Measurements from ENCODE around the gene XYLT1.

XYLT1 gene

DNA sequence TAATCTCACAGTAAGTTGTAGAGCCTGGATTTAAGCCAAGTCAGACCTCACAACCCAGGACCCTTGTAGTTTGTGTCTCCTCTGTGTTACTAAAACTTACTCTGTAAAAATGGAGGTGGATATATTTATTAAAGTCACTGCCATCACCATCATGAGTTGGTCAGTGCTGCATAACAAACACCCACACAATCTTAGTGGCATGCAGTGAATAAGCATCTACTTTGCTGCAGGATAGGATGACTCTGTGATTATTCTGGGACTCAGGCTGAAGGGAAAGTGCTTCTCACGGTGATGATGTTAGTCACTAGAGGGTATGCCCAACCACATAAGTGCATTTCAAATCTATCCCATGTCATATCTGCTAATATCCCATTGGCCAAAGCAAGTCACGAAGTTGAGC is 398.7 kb downstream of the XYLT1 start (continued):
- TF ChIP-seq CREB5 (CRISPR knock-in tag; IDR thresholded peaks at IDR 0.05; ENCODE audit: low read depth) (no peak), ARNTL (CRISPR knock-in tag; IDR thresholded peaks at IDR 0.05; ENCODE audit: borderline replicate concordance, low read depth) (no peak), ZNF70 (CRISPR knock-in tag; IDR thresholded peaks at IDR 0.05) (no peak)

DNA sequence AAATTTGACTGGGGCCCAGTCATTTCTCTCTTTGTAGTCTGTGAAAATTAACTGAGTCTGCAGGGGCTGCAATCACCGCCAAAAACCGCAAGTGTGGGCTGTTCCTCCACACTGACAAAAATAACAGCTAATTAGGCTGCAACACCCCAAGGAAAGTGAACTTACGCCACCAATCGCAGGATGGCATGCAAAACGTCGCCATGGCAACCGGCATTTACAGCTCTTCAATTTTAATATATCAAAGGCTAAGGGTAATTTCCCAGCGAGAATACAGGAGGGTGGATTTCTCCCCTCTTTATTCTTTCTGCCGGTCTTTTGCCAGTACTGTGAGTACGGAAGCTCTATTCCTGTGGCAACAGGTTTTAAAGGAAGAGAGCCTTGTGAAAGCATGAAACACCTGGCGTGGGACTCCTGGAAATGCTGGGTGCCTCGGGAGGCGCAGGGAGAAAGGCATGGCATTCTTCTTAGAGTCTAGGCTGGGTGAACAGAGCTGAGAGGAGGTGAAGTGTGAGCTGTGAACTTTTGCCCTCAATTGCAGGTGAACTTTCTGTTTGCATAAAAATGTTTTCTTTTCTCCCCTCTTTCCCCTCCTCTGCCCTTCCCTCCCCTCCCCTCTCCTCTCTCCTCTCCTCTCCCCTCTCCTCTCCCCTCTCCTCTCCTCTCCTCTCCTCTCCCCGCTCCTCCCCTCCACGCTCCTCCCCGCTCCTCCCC is 399.7 kb downstream of the XYLT1 start:
- ATAC-seq: no peak
- TF ChIP-seq ARNTL (CRISPR knock-in tag; IDR thresholded peaks at IDR 0.05; ENCODE audit: borderline replicate concordance, low read depth) (no peak), PPARA (CRISPR knock-in tag; IDR thresholded peaks at IDR 0.05; ENCODE audit: borderline replicate concordance) (no peak), SNAI2 (CRISPR knock-in tag; IDR thresholded peaks at IDR 0.05) (no peak), ZNF565 (CRISPR knock-in tag; conservative IDR thresholded peaks at IDR 0.05; ENCODE audit: low read depth) (no peak), ZFP3 (CRISPR knock-in tag; IDR thresholded peaks at IDR 0.05) (no peak), ISL1 (CRISPR knock-in tag; IDR thresholded peaks at IDR 0.05) (no peak), BACH2 (CRISPR knock-in tag; IDR thresholded peaks at IDR 0.05; ENCODE audit: borderline replicate concordance) (no peak), ESRRG (CRISPR knock-in tag; IDR thresholded peaks at IDR 0.05) (no peak), ZFP30 (CRISPR knock-in tag; IDR thresholded peaks at IDR 0.05) (no peak), PATZ1 (CRISPR knock-in tag; IDR thresholded peaks at IDR 0.05; ENCODE audit: borderline replicate concordance) (no peak), RARB (CRISPR knock-in tag; IDR thresholded peaks at IDR 0.05) (no peak)
- TF ChIP-seq, protein P1, sequence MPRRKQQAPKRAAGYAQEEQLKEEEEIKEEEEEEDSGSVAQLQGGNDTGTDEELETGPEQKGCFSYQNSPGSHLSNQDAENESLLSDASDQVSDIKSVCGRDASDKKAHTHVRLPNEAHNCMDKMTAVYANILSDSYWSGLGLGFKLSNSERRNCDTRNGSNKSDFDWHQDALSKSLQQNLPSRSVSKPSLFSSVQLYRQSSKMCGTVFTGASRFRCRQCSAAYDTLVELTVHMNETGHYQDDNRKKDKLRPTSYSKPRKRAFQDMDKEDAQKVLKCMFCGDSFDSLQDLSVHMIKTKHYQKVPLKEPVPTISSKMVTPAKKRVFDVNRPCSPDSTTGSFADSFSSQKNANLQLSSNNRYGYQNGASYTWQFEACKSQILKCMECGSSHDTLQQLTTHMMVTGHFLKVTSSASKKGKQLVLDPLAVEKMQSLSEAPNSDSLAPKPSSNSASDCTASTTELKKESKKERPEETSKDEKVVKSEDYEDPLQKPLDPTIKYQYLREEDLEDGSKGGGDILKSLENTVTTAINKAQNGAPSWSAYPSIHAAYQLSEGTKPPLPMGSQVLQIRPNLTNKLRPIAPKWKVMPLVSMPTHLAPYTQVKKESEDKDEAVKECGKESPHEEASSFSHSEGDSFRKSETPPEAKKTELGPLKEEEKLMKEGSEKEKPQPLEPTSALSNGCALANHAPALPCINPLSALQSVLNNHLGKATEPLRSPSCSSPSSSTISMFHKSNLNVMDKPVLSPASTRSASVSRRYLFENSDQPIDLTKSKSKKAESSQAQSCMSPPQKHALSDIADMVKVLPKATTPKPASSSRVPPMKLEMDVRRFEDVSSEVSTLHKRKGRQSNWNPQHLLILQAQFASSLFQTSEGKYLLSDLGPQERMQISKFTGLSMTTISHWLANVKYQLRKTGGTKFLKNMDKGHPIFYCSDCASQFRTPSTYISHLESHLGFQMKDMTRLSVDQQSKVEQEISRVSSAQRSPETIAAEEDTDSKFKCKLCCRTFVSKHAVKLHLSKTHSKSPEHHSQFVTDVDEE (CRISPR knock-in tag; IDR thresholded peaks at IDR 0.05): no peak

DNA sequence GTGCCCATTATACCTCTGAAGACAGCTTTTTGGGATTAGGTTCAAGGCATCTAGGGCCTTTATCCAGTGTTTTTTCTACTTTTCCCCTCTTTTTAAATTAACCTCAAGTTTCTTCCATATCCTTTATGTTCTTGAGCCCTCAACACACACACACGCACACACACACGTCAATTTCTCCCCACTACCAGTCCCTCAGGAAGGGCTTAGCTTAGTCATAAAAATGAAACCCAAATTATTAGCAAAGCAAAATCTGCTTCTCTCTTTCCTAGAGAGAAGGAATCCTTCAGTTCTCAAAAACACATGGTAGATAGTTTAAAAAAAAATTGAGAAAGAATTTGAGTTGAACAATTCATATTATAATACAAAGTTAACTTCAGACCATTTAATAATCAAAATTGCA is 401.1 kb downstream of the XYLT1 start:
- no peak for ATAC-seq
- no peak for TF ChIP-seq PATZ1 (CRISPR knock-in tag; IDR thresholded peaks at IDR 0.05; ENCODE audit: borderline replicate concordance)
- TF ChIP-seq CSRNP3 (CRISPR knock-in tag; IDR thresholded peaks at IDR 0.05): no peak
- no peak for TF ChIP-seq ZFP30 (CRISPR knock-in tag; IDR thresholded peaks at IDR 0.05)
- TF ChIP-seq, protein P2, sequence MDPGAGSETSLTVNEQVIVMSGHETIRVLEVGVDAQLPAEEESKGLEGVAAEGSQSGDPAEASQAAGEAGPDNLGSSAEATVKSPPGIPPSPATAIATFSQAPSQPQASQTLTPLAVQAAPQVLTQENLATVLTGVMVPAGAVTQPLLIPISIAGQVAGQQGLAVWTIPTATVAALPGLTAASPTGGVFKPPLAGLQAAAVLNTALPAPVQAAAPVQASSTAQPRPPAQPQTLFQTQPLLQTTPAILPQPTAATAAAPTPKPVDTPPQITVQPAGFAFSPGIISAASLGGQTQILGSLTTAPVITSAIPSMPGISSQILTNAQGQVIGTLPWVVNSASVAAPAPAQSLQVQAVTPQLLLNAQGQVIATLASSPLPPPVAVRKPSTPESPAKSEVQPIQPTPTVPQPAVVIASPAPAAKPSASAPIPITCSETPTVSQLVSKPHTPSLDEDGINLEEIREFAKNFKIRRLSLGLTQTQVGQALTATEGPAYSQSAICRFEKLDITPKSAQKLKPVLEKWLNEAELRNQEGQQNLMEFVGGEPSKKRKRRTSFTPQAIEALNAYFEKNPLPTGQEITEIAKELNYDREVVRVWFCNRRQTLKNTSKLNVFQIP (CRISPR knock-in tag; IDR thresholded peaks at IDR 0.05; ENCODE audit: borderline replicate concordance, low read depth): no peak
- TF ChIP-seq ZNF565 (CRISPR knock-in tag; conservative IDR thresholded peaks at IDR 0.05; ENCODE audit: low read depth): no peak
